ENCODE data around the gene SUPT16H.

GRCh38 chr14:21322716-21323115 is 61.1 kb downstream of the SUPT16H start:
- TF ChIP-seq, protein P1, sequence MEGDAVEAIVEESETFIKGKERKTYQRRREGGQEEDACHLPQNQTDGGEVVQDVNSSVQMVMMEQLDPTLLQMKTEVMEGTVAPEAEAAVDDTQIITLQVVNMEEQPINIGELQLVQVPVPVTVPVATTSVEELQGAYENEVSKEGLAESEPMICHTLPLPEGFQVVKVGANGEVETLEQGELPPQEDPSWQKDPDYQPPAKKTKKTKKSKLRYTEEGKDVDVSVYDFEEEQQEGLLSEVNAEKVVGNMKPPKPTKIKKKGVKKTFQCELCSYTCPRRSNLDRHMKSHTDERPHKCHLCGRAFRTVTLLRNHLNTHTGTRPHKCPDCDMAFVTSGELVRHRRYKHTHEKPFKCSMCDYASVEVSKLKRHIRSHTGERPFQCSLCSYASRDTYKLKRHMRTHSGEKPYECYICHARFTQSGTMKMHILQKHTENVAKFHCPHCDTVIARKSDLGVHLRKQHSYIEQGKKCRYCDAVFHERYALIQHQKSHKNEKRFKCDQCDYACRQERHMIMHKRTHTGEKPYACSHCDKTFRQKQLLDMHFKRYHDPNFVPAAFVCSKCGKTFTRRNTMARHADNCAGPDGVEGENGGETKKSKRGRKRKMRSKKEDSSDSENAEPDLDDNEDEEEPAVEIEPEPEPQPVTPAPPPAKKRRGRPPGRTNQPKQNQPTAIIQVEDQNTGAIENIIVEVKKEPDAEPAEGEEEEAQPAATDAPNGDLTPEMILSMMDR (IDR thresholded peaks at IDR 0.05) = no peak
- no peak for TF ChIP-seq POLR2A (IDR thresholded peaks at IDR 0.05)

Data from ovary (tissue), 3 donors.